Activated T-cell treated with anti-CD3 and anti-CD28 coated beads for 48 hours (primary cell): ENCODE measurements around the gene SYNGR3.

ENCODE experiments used
- DNase-seq: peaks from one replicate; pipeline ENCODE4 v3.0.0-alpha.2; 2020; ENCODE audit warnings: low read depth

Gene SYNGR3

DNA sequence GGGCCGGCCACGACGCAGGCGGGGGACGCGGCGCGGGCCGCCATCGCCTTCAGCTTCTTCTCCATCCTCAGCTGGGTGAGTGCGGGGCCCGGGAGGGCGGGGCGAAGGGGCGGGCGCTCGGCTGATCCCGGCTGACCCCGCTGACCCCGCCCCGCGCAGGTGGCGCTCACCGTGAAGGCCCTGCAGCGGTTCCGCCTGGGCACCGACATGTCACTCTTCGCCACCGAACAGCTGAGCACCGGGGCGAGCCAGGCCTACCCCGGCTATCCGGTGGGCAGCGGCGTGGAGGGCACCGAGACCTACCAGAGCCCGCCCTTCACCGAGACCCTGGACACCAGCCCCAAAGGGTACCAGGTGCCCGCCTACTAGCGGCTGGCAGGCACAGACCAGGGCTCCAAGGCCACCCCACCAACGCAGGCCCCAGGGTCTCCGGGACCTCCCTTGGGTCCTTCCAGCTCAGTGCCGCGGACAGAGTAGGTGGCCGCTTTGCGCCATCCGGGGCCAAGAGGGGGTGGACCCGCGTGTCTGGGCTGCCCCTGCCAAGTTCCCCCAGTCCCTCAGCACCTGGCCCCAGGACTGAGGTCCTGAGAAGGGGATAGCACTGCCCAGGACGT is 3.0 kb downstream of the SYNGR3 start:
- DNase-seq = no peak

GRCh38 chr16:1993731-1994131 is 4.0 kb downstream of the SYNGR3 start:
- no peak for DNase-seq

- DNase-seq = no peak
Observed at GRCh38 chr16:1997494-1998359, 8.0 kb downstream of the SYNGR3 start.

GRCh38 chr16:1998360-1998835 is 8.6 kb downstream of the SYNGR3 start:
- DNase-seq = no peak

DNA sequence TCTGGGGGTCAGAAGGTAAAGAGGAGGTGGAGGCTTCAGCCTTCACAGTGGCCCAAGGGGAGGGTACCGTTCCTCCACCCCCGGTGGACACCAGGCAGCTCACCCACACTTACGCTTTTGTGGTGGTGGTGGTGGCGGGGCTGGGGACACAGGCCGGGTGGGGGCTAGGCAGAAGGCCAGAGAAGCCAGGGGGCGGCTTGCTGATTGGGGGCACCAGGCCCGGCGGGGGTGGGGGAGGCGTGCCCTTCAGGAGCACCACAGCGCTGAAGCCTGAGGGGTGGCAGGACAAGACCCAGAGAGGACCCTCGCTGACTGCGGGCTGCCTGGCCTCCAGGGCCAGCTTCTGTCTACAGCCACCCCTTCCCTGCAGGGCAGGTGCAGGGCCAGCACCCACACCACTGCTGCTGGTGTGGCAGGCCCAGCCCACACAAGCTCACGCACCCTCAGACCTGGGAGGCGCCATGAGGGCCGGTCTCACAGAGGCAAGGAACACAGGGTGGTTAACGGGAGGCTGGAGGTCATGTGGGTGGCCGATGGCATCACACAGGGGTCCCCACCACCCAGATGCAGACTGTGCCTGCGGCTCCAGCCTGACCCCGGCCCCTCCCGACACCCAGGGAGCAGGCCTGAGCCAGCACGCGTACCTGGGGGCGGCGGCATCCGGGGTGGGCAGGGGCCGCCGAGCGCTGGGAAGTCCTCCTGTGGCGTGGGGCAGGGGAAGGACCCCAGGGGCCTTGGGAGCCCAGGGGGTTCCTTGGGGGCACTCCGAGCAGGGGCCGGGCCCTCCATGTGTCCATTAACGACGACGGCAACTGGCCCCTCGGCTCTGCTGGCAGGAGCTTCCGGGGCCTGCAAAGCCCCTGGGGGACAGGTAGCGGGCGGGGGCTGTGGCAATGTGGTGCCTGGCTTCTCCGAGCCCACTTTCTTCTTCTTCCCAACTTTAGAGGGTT is 9.4 kb downstream of the SYNGR3 start:
- no peak for DNase-seq

GRCh38 chr16:1999866-2000514 is 10.2 kb downstream of the SYNGR3 start:
- no peak for DNase-seq

DNA sequence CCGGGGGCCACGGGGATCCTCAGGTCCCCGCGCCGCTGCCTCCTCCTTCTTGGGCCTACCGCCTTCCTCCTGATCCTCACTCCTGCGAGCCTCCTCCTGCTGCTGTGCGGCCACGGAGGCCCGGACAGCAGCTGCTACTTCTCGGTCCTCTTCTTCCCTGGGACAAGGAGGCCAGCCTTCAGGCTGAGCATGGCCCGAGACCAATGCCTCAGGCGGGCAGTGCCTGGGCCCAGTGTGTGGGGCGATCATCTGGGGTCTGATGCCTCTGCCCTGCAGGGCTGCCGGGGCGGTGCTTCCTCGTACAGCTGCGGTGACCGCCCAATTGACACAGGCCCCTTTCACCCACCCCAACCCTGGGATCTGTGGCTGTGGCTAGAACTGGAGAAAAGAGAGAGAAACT is 11.3 kb downstream of the SYNGR3 start:
- DNase-seq = no peak

GRCh38 chr16:2001456-2002355 is 11.9 kb downstream of the SYNGR3 start:
- no peak for DNase-seq

DNA sequence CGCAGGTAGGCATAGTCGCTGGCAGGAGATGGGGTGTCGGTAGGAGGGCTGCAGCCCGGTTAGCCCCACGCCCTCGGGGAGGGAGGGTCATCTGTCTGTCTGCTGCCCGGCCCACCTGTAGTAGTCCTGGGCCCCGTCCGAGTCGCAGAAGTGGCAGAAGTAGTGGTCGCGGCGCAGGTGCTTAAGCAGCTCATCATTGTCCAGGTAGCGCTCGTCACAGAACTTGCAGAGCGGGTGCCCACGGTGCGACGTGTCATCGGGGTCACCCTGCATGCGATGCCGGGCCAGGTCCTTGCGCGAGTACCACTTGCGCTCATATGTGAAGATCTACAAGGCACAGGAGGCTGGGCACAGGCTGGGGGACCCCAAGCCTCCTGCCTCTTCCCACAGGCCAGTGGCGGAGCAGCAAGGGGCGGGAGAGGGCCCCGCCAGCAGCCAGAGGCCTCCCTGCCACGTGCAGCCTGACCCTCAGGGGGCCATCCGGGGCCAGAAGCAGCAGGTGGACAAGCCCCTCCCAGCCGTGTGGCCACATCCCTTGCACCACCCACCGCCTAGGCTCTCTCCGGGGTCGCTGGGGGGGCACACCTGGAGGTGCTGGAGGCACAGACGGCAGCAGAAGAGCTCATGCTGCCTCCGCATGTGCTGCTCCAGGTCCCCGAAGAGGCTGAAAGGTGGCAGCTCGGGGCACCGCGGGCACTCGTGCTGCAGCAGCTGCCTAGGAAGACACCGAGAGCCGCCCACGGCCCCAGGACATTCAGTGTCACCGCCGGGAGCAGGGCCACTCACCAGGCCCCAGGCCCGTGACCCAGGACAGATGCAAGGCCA is 12.8 kb downstream of the SYNGR3 start:
- no peak for DNase-seq

DNA sequence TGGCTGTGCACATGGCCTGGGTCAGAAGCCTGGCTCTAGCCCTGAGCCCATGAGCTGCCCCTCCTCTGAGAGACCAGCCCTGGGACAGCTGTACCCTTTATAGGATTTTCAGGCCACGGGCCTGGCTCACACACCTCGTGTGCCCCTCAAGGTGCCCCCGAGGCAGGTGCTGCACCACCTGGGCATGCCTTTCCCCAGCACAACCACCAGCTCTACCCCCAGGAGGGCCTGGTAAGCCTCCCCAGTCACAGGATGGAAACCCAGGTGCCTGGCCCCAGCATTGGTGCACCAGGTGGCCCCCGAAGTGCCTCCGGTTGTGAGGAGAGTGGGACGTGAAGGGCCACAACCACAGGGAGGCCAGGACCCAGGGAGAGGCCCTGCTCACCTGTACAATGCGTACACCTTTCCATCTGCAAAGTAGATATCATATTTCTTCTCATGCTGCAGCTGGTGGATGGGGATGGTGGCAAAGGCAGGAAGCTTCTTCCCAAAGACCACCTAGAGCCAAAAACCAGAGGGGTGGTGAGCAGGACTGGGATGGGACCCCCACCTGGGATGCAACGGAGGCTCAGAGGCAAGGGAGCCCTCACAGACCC is 13.6 kb downstream of the SYNGR3 start:
- DNase-seq = no peak

DNA sequence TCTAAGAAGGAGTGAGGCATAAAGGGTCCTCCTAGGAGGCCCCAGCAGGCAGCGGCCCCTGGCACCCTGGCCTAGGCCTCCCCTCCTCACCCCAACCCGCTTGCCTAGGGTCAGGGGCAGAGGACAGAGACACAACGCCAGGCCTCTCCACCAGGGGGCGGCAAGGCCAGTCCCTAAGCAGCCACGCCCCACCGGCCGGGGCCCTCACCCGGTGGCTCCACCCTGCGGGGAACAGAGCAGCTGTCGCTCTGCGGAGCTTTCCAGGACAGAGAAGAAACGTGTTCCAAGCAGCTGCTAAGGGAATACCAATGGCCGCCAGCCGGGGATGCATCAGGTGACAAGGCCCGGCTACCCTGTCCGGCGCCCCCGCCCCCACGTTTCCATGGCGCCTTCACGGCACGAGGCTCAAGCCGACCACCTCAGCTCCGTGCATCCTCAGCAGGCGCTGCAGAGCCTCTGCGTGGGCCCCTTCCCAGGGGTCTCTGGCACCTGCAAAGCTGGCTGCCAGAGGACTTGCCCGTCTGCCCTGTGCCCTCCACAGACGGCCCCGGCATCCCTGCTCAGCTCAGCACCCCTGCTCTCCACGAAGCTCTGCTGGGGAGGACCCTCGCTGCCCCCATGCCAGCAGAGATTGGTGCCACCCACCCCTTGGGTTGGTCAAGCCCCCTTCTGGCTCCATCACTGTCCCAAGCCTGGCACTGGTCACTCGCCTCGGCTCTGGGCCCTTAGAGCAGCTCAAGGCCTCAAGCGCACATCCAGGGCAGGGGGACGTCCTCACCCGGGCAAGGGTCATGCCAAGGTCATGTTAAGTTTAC is 14.3 kb downstream of the SYNGR3 start:
- peak; percentile 91 for DNase-seq

DNA sequence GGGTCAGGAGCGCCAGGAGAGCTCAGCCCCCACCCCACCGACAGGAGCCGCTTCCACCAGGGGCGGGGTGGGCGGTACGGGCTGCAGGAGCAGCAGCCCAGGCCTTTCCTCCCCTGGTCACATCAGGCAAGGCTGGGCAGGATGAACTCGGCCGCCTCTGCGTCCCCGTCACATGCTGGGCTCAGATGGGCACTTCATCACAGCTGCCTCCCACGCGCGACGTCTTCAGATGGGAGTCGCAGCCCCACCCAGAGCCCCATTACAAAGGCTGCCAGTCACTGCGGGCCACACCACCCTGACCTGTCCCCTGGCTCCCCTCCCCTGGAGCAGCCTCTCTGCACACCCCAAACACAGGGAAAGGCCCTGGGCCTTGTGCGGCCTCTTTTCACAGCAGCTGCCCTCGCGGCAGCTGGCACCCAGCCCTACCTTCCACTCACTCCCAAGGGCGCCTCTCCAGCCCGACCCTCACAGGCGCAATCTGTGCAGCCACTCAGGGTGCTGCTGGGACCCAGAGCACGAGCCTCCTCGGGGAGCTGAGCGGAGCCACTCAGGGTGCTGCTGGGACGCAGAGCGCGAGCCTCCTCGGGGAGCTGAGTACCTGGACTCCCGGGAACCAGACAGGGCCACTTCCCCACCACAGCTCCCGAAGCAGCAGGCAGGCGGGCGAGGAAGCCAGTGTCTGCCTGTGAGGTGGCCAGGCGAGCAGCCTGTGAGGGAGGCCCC is 15.2 kb downstream of the SYNGR3 start:
- no peak for DNase-seq

DNA sequence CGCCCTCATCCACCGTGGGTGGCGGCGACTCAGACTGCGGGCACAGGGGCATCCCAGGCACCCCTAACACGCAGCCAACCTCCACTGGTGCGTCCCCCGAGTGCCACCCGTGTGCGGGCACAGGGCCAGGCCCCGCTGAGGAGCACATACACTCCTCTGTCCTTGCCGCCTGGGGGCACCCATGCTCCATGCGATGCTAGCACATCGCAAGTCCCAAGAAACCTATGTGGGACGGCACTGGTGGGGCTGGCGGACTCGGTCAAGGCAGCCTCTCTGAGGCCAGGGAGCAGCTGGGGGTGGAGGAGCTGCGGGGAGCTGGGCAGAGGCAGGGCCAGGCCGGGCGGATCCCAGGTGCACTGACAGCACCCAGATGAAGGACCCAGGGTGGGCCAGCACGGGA is 15.9 kb downstream of the SYNGR3 start:
- no peak for DNase-seq

DNA sequence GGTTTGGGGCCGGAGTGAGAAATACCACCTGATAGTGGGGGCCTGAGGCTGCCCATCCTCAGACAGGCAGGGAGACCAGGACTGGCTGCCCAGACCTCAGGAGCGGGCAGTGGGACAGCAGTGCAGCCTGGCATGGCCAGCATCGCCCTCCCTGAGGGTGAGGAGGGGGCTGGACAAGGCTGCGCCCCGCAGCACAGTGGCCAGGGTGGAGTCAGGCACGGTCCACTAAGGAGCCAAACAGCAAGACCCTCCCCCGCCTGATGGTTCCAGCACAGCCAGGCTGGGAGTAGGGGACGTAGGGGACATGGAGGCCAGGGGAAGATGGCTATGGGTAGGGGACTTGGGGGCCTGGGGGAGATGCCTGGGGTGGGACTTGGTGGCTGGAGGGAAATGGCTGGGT is 16.5 kb downstream of the SYNGR3 start:
- DNase-seq = no peak

DNA sequence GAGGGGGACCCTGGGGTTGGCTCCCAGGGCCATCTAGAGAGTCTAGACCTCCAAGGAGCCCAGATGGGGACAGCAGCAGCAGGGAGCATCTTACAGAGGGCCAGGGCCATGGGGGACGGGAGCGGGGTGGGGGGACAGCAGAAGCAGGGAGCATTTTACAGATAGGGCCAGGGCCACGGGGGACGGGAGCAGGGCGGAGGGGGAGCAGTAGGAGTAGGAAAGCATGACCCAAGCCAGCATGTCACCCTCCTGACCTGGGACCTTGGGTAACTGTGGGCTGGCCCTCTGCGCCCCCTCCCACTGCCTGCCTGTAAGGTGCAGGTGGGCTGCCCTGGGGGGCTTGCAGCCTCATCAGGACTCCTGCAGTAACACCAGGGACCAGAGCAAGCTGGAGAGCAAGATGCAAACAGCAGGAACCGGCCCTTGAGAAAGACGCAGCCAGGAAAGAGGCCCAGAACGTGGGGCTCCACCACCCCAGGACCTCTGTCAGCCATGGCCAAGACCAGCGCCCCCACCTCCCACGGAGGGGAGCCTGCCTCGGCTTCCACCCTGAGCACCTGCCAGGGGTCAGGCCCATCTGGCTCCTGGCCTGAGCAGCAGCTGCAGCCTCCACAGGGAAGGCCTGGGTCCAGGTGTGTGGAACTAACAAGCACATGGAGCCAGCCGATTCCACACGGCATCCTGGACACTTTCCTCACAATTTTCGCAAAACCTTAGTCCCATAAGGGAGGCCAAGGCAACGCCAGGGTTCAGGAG is 17.5 kb downstream of the SYNGR3 start:
- no peak for DNase-seq

- no peak for DNase-seq
Observed at GRCh38 chr16:2008009-2008526, 18.3 kb downstream of the SYNGR3 start.

DNA sequence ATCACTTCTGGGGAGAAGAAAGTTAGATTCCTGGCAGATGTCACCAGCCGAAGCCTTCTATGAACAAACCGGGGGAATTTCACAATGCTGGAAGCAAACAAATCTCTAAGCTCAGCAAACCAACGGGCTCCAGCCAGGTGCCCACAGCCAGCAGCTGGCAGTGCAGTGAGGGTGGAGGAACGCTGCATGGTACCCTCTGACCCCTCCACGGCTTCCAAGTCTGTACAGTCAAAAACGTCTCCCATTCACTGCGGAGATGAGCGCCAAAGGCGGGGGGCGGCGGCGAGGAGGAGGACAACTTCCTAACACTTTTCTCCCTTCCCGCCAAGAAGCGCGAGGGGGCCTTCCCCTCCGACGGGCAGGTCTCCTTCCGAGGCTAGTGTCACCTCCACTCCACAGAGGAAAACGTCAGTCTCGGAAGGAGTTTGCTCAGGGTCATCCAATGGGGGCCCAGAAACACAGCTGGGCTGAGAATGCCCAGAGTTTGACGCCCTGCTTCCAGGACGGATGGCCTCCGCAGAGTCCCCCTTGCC is 18.9 kb downstream of the SYNGR3 start:
- peak; percentile 42 for DNase-seq
